Skeletal muscle satellite cell (primary cell): Measurements from ENCODE around the gene EXOC1L.

Experiments
- H3K27me3 ChIP-seq: 2 replicates; pipeline ENCODE4 v1.7.0; 2013; ENCODE audit warnings: low read length; ENCODE audit not compliant: control insufficient read depth, insufficient read depth
- H3K36me3 ChIP-seq: 2 replicates; pipeline ENCODE4 v1.7.0; 2013; ENCODE audit warnings: mild to moderate bottlenecking, control low read depth, low read length; ENCODE audit not compliant: insufficient read depth
- H3K4me1 ChIP-seq: 2 replicates; pipeline ENCODE4 v1.7.0; 2013; ENCODE audit warnings: low read length; ENCODE audit not compliant: control insufficient read depth, insufficient read depth
- H3K4me2 ChIP-seq: 2 replicates; pipeline ENCODE4 v1.7.0; 2013; ENCODE audit warnings: mild to moderate bottlenecking, low read length
- H3K4me3 ChIP-seq: 2 replicates; pipeline ENCODE4 v1.7.0; 2013; ENCODE audit warnings: low read length
- H3K9ac ChIP-seq: 2 replicates; pipeline ENCODE4 v1.7.0; 2013; ENCODE audit warnings: mild to moderate bottlenecking, low read depth, low read length, moderate library complexity
- H3K9me3 ChIP-seq: replicated peaks from 2 replicates; pipeline ENCODE4 v1.7.0; 2013; ENCODE audit warnings: mild to moderate bottlenecking, control low read depth, low read length

Gene EXOC1L

DNA sequence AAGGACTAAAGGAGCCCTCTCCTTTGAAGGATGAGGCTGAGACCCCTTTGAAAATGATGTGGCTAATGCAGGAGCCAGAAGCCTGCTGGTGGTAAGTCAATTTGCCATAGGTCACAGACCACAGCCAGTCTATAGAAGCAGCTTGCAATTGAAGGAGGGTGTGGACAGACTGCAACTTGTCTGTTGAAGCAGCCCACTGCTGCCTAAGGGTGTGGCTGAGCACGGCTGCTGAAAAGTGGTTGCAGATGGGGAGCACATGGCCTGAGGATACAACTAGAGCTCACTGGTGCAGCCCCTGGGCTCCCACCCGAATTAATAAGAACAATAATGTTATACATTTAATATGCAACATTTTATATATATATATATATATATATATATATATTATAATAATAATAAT, 11.4 kb upstream of the EXOC1L start:
- no peak overlapping the region for H3K9ac ChIP-seq
- H3K4me1 ChIP-seq = no peaks in the 10 kb centered on the region
- H3K4me3 ChIP-seq = no peak overlapping the region
- no peaks in the 10 kb centered on the region for H3K9me3 ChIP-seq
- H3K27me3 ChIP-seq = peaks cover 10% of the 10 kb centered on the region
- no peak overlapping the region for H3K4me2 ChIP-seq
- no peaks in the 10 kb centered on the region for H3K36me3 ChIP-seq

DNA sequence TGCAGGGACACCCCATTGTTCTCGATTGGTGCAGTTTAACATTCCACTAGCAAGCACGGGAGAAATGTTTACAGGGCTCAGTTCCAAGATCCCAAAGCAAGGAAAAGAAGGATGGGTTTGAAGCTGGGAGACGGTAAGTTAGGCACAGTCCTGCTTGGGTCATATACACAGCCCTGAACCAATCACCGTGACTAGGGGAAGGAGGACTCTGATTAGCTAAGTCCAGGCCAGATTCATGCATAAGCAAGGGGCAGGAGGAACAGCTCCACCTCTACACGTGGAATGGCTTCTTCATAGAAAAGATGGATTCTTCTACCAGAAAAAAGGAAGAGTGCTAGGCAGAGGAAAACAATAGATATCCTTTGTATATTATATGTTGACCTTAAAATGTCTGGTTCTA, 11.0 kb upstream of the EXOC1L start:
- no peaks in the 10 kb centered on the region for H3K9me3 ChIP-seq
- H3K27me3 ChIP-seq = peaks cover 10% of the 10 kb centered on the region
- no peak overlapping the region for H3K4me2 ChIP-seq
- H3K4me1 ChIP-seq = no peaks in the 10 kb centered on the region
- no peak overlapping the region for H3K9ac ChIP-seq
- no peaks in the 10 kb centered on the region for H3K36me3 ChIP-seq
- H3K4me3 ChIP-seq = no peak overlapping the region

DNA sequence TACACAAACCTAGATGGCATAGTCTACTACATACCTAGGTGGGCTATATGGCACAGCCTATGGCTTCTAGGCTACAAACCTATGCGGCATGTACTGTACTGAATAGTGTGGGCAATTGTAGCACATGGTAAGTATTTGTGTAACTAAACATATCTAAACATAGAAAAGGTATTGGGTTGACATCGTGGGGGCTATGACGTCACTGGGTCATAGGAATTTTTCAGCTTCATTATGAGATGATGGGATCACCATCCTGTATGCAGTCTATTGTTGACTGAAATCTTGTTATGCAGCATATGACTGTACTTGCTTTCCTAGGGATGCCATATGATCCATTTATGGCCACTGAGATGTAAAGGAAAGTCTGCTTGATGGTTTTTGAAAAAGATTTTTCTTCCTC, 1.9 kb upstream of the EXOC1L start:
- Histone ChIP-seq H3K36me3 (no peaks in the 10 kb centered on the region), H3K4me2 (no peak overlapping the region), H3K9ac (no peak overlapping the region), H3K4me3 (no peak overlapping the region), H3K9me3 (no peaks in the 10 kb centered on the region), H3K27me3 (peaks cover 22% of the 10 kb centered on the region), H3K4me1 (no peaks in the 10 kb centered on the region)

DNA sequence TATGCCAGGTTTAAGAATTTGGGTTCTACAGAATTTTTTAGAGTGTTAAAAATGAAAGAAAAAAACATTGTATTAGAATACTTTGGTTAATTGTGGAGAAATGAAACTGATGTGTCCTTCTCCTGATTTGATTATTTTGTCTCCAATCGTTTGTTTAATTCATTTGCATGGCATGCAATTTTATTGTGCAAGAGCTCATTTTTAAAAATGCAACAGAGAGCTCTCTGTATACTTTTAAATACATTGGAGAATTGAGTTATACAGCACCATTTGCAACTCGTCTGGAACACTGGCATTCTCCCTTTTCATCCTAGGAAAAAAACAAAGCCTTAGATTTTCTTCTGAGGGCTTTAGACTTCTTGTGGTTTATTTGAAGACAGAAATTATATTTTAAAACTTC, 689 bp downstream of the EXOC1L start:
- Histone ChIP-seq H3K4me3 (no peak overlapping the region), H3K27me3 (peaks cover 22% of the 10 kb centered on the region), H3K4me1 (no peaks in the 10 kb centered on the region), H3K36me3 (no peaks in the 10 kb centered on the region), H3K4me2 (no peak overlapping the region), H3K9ac (no peak overlapping the region), H3K9me3 (no peaks in the 10 kb centered on the region)

DNA sequence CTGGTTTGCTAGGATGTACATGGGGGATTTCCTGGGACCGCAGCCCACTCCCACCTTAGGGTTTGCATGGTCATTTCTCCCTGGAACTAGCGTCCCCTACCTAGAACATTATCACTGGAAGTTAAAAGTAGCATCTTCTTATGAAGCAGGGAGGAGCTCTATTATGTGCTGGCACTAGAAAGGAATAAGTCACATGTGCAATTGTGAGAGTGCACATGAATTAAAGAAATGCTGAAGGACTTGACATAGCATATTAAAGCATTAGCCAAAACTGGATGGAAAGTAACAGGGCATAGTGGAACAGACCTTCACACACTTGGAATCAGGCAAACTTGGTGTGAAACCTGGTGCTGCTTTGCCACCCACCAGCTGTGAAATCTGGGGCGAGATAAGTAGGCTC, 2.7 kb downstream of the EXOC1L start:
- no peak overlapping the region for H3K4me2 ChIP-seq
- no peak overlapping the region for H3K4me3 ChIP-seq
- no peak overlapping the region for H3K9ac ChIP-seq
- no peaks in the 10 kb centered on the region for H3K4me1 ChIP-seq
- H3K27me3 ChIP-seq = peaks cover 33% of the 10 kb centered on the region
- H3K9me3 ChIP-seq = no peaks in the 10 kb centered on the region
- H3K36me3 ChIP-seq = no peaks in the 10 kb centered on the region

DNA sequence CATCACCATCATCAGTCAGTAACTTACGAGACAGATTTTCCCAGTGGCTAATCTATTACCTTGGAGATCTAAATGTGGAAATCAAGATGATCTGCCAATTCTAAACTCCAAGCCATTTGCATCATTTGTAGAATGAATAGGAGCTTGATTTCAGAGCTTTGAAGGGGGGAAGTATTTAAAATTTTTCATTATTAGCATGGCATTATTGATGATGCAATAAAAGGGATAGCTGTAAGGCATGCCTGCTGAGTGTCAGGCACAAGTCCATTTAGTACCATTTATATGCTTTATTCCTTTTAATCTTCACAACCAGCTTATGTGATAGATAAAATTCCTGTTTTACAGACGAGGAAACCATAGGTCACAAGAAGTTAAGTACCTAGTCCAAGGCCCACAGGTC, 5.3 kb downstream of the EXOC1L start:
- Histone ChIP-seq H3K4me3 (no peak overlapping the region), H3K4me2 (no peak overlapping the region), H3K36me3 (no peaks in the 10 kb centered on the region), H3K4me1 (no peaks in the 10 kb centered on the region), H3K9ac (no peak overlapping the region), H3K27me3 (peaks cover 42% of the 10 kb centered on the region), H3K9me3 (no peaks in the 10 kb centered on the region)

DNA sequence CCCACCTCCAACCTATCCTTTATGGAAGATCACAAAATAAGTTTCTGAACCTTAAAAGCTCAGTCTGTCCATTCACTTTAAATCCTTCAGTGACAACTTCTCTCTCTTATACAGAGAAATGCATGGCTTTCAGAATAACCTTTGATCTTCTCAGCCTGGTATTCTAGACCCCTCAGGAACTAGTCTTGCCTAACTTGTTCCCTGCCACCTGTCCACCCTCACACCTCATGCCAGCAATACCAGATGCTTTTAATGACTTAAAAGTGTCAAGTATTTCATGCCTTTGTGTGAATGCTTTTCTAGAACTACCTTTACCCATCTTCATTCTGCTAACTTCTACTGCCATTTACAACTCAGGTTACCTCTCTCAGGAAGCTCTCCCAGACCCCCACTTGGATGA, 7.4 kb downstream of the EXOC1L start:
- H3K9ac ChIP-seq = no peak overlapping the region
- H3K4me3 ChIP-seq = no peak overlapping the region
- no peaks in the 10 kb centered on the region for H3K9me3 ChIP-seq
- no peaks in the 10 kb centered on the region for H3K36me3 ChIP-seq
- peaks cover 41% of the 10 kb centered on the region for H3K27me3 ChIP-seq
- no peaks in the 10 kb centered on the region for H3K4me1 ChIP-seq
- H3K4me2 ChIP-seq = no peak overlapping the region

DNA sequence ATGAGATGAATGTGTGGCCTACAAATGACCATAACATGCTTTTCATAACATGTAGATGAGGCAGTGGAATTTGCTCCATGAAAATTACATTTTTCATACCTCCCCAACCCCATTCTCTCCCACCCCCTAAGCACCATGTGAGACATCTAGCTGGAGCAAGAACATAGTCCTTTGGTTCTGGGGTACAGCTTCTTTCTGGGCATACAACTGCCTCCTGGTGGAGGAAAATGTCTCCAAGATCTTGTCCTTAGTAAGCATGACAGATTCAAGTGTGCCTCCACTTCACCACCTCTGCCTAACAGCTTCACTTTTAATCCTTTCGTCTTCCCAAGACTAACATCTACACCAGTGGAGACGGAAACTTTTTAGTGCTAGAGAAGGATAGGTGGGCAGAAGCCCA, 8.0 kb downstream of the EXOC1L start:
- Histone ChIP-seq H3K4me2 (no peak overlapping the region), H3K4me3 (no peak overlapping the region), H3K36me3 (no peaks in the 10 kb centered on the region), H3K4me1 (no peaks in the 10 kb centered on the region), H3K27me3 (peaks cover 41% of the 10 kb centered on the region), H3K9ac (no peak overlapping the region), H3K9me3 (no peaks in the 10 kb centered on the region)

DNA sequence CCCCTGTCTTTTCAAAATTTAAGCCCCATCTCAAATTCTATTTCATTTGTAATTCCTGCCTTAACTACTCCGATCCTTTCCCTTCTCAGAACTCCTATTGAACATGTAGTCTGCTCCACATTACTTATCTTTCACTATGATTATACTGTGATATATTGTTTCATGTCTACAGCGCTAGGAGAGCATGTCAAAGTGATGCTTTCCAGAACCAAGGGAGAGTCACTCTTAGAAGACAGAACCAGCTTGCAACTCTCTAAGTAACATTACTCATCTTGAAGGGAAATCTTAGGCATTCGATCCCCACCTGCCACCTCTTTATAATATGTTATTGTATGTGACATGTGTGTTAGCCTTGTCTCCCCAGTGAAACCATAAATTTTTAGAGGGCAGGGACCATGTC, 10.5 kb downstream of the EXOC1L start:
- Histone ChIP-seq H3K9ac (no peak overlapping the region), H3K4me3 (no peak overlapping the region), H3K4me1 (no peaks in the 10 kb centered on the region), H3K9me3 (no peaks in the 10 kb centered on the region), H3K4me2 (no peak overlapping the region), H3K27me3 (peaks cover 45% of the 10 kb centered on the region), H3K36me3 (no peaks in the 10 kb centered on the region)

DNA sequence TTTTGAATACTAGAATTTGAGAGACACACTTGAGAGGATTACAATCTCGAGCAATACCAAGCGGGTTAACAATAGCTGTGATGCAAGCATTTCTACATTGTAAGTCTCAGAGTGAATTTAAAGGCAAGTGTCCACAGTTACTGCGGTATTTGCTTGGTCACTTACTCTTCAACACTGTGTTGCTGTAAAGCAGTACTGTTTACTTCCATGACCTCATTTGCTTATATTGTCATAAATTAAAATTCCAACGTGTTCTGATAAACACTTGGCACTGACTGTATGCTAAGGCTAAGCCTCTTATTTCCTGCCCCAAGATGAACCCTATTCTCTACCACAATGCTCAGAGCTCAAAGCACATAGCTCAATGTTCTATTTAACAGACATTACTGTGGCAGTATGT, 11.1 kb downstream of the EXOC1L start:
- H3K4me2 ChIP-seq = no peak overlapping the region
- no peaks in the 10 kb centered on the region for H3K4me1 ChIP-seq
- no peak overlapping the region for H3K4me3 ChIP-seq
- H3K27me3 ChIP-seq = peaks cover 45% of the 10 kb centered on the region
- no peak overlapping the region for H3K9ac ChIP-seq
- no peaks in the 10 kb centered on the region for H3K36me3 ChIP-seq
- no peaks in the 10 kb centered on the region for H3K9me3 ChIP-seq

DNA sequence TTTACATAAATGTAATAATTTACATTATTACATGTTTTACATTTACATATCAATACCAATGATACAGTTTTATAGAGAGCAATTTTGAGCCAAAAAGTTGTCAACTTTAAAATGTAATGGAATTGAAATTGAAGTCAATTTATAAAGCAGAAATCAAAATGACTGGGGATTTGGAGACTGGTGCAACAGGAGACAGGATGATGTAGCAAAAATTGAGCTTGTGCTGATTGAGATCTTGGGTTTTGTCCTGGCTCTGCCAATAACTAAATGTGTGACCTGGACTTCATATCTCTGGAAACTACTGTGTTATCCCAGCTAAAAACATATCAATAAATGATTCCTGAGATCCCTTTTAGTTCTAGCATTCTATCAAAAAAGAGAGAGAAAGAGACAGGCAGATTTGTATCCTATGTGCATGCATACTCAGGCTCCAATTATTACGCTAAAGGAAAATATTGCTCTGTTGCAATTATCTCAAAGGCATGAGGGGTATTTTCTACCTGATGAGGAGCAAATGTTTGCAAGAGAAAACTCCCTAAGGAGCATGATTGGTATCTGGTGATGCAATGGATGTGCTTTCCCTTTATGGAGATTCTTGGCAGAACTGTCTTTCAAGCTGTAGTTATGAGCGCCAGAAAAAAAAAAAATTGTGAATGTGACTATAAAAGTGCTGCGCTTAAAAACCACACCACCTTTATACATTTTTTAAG, 14.7 kb downstream of the EXOC1L start:
- H3K4me2 ChIP-seq = no peak overlapping the region
- H3K4me1 ChIP-seq = no peaks in the 10 kb centered on the region

DNA sequence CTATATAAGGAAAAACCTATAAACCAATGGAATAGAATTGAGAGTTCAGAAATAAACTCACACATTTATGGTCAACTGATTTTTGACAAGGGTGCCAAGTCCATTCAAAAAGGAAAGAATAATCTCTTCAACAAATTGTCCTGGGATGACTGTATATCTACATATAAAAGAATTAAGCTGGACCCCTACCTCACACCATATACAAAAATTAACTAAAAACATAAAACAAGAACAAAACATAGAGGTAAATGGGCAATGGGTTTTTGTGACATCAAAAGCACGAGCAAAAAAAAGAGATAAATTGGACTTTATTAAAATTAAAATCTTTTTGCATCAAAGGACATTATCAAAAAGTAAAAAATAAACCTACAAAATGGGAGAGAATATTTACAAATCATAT, 18.3 kb downstream of the EXOC1L start:
- Histone ChIP-seq H3K9me3 (no peaks in the 10 kb centered on the region), H3K4me3 (no peak overlapping the region), H3K36me3 (no peaks in the 10 kb centered on the region), H3K4me2 (no peak overlapping the region), H3K4me1 (no peaks in the 10 kb centered on the region), H3K9ac (no peak overlapping the region), H3K27me3 (peaks cover 10% of the 10 kb centered on the region)

More for the DNA sequence above, 14.7 kb downstream of the EXOC1L start:
- H3K9me3 ChIP-seq = no peaks in the 10 kb centered on the region
- no peak overlapping the region for H3K9ac ChIP-seq
- no peak overlapping the region for H3K4me3 ChIP-seq
- peaks cover 25% of the 10 kb centered on the region for H3K27me3 ChIP-seq
- H3K36me3 ChIP-seq = no peaks in the 10 kb centered on the region
